ENCODE results near the gene CHCHD10.

Gene CHCHD10

GRCh38 chr22:23756891-23757290, 10.9 kb downstream of the CHCHD10 start:
- Histone ChIP-seq H4K20me1 (ENCODE audit: insufficient read depth, low read length) (no peaks in the 10 kb centered on the region), H3K79me2 (ENCODE audit: insufficient read depth, low read length) (no peaks in the 10 kb centered on the region), H3K4me3 (ENCODE audit: low read depth in 1 of 2, low read length in 2 of 2) (no peak overlapping the region), H3K4me1 (ENCODE audit: insufficient read depth, low read length) (no peaks in the 10 kb centered on the region), H3K27ac (ENCODE audit: low read length) (no peak overlapping the region), H3K36me3 (ENCODE audit: insufficient read depth, low read length) (no peaks in the 10 kb centered on the region), H2AFZ (ENCODE audit: low read depth, low read length) (no peak overlapping the region), H3K4me2 (ENCODE audit: insufficient read depth, low read length) (no peak overlapping the region), H3K9me3 (ENCODE audit: insufficient read depth, low read length, severe bottlenecking) (no peaks in the 10 kb centered on the region), H3K9ac (ENCODE audit: low read depth, low read length) (no peak overlapping the region), H3K27me3 (ENCODE audit: insufficient read depth, low read length, poor library complexity) (no peaks in the 10 kb centered on the region)
- DNase-seq (peak; percentile 30), ATAC-seq (ENCODE audit: insufficient read depth, low read depth) (peak; percentile 56)
- TF ChIP-seq CTCF (IDR thresholded peaks at IDR 0.05; ENCODE audit: borderline replicate concordance, extremely low read depth, low read length, poor library complexity, severe bottlenecking) (no peak), EZH2 (IDR thresholded peaks at IDR 0.05; ENCODE audit: borderline replicate concordance, low read depth, low read length, severe bottlenecking) (no peak)

- no peak for ATAC-seq (ENCODE audit: insufficient read depth, low read depth)
- no peak for DNase-seq
- H3K79me2 ChIP-seq (ENCODE audit: insufficient read depth, low read length) = no peaks in the 10 kb centered on the region
- no peaks in the 10 kb centered on the region for H3K9me3 ChIP-seq (ENCODE audit: insufficient read depth, low read length, severe bottlenecking)
- no peak overlapping the region for H3K4me2 ChIP-seq (ENCODE audit: insufficient read depth, low read length)
- no peaks in the 10 kb centered on the region for H3K27me3 ChIP-seq (ENCODE audit: insufficient read depth, low read length, poor library complexity)
- TF ChIP-seq EZH2 (IDR thresholded peaks at IDR 0.05; ENCODE audit: borderline replicate concordance, low read depth, low read length, severe bottlenecking) (no peak), CTCF (IDR thresholded peaks at IDR 0.05; ENCODE audit: borderline replicate concordance, extremely low read depth, low read length, poor library complexity, severe bottlenecking) (no peak)
- no peak overlapping the region for H2AFZ ChIP-seq (ENCODE audit: low read depth, low read length)
- peaks cover 8% of the 10 kb centered on the region for H3K4me1 ChIP-seq (ENCODE audit: insufficient read depth, low read length)
- H3K36me3 ChIP-seq (ENCODE audit: insufficient read depth, low read length) = no peaks in the 10 kb centered on the region
- H3K4me3 ChIP-seq (ENCODE audit: low read depth in 1 of 2, low read length in 2 of 2) = no peak overlapping the region
- H4K20me1 ChIP-seq (ENCODE audit: insufficient read depth, low read length) = no peaks in the 10 kb centered on the region
- H3K27ac ChIP-seq (ENCODE audit: low read length) = no peak overlapping the region
- H3K9ac ChIP-seq (ENCODE audit: low read depth, low read length) = no peak overlapping the region
These were observed 12.1 kb downstream of the CHCHD10 start for GRCh38 chr22:23755711-23756110.

GRCh38 chr22:23754980-23755636, 12.7 kb downstream of the CHCHD10 start:
- Histone ChIP-seq H3K9me3 (ENCODE audit: insufficient read depth, low read length, severe bottlenecking) (no peaks in the 10 kb centered on the region), H4K20me1 (ENCODE audit: insufficient read depth, low read length) (no peaks in the 10 kb centered on the region), H3K27ac (ENCODE audit: low read length) (no peak overlapping the region), H3K4me1 (ENCODE audit: insufficient read depth, low read length) (peaks cover 13% of the 10 kb centered on the region), H3K27me3 (ENCODE audit: insufficient read depth, low read length, poor library complexity) (no peaks in the 10 kb centered on the region), H3K9ac (ENCODE audit: low read depth, low read length) (no peak overlapping the region), H3K79me2 (ENCODE audit: insufficient read depth, low read length) (peaks cover 5% of the 10 kb centered on the region), H3K4me2 (ENCODE audit: insufficient read depth, low read length) (no peak overlapping the region), H3K4me3 (ENCODE audit: low read depth in 1 of 2, low read length in 2 of 2) (no peak overlapping the region), H2AFZ (ENCODE audit: low read depth, low read length) (no peak overlapping the region), H3K36me3 (ENCODE audit: insufficient read depth, low read length) (no peaks in the 10 kb centered on the region)
- ATAC-seq (ENCODE audit: insufficient read depth, low read depth) (no peak), DNase-seq (no peak)
- TF ChIP-seq EZH2 (IDR thresholded peaks at IDR 0.05; ENCODE audit: borderline replicate concordance, low read depth, low read length, severe bottlenecking) = no peak
- no peak for TF ChIP-seq CTCF (IDR thresholded peaks at IDR 0.05; ENCODE audit: borderline replicate concordance, extremely low read depth, low read length, poor library complexity, severe bottlenecking)
